Muscle layer of colon (tissue), 2 donors: ENCODE measurements around the gene C10orf90.

Experiments used
- H3K27ac ChIP-seq: one replicate; pipeline ENCODE4 v1.7.0; 2013; ENCODE audit warnings: low read depth, mild to moderate bottlenecking, low read length, moderate library complexity
- H3K27me3 ChIP-seq, 2 donors: one replicate each; pipeline ENCODE4 v1.7.0; 2013; ENCODE audit warnings: low read length in 2 of 2, mild to moderate bottlenecking in 2 of 2; ENCODE audit not compliant: insufficient read depth in 2 of 2, control insufficient read depth in 1 of 2
- H3K36me3 ChIP-seq: one replicate; pipeline ENCODE4 v1.7.0; 2013; ENCODE audit warnings: mild to moderate bottlenecking, low read length; ENCODE audit not compliant: insufficient read depth
- H3K4me1 ChIP-seq: one replicate; pipeline ENCODE4 v1.7.0; 2013; ENCODE audit warnings: mild to moderate bottlenecking, low read length; ENCODE audit not compliant: insufficient read depth
- H3K4me3 ChIP-seq, 2 donors: one replicate each; pipeline ENCODE4 v1.7.0; 2013; ENCODE audit warnings: low read length in 2 of 2, low read depth in 1 of 2, mild to moderate bottlenecking in 1 of 2, moderate library complexity in 1 of 2
- H3K9ac ChIP-seq: one replicate; pipeline ENCODE4 v1.7.0; 2013; ENCODE audit warnings: low read length
- H3K9me3 ChIP-seq: one replicate; pipeline ENCODE4 v1.7.0; 2013; ENCODE audit warnings: mild to moderate bottlenecking, low read length
- donor health status: abdominal sarcoma.
- donor health status: Adenocarcinoma of cecum.

Gene C10orf90

DNA sequence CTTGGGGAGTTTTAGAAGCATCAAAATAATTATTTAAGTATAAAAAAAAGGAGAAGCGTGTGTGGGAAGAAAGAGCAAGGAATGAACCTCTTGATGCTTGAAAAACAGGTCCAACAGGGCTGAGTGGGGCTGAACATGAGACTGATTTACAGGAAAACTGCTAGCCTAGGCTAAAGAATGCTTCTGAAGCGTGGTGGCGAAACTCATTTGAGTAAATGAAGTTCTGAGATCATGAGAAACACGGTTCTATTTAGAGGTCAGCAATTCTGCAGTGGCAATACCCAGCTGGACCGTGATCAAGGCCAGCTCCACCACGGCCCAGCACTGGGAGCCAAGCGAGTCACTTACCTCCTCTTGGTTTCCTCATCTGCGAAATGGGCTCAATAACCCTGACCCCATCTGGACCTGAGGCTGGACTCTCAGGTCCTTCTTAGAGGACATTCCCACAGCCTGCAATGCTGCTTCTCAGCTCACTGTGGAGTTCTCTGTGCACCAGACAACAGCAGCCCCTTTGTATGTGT, 142.1 kb downstream of the C10orf90 start:
- Histone ChIP-seq H3K9ac (no peak overlapping the region), H3K9me3 (no peaks in the 10 kb centered on the region), H3K36me3 (no peaks in the 10 kb centered on the region), H3K4me1 (no peaks in the 10 kb centered on the region), H3K27ac (no peak overlapping the region), H3K27me3 (no peaks in the 10 kb centered on the region), H3K4me3 (no peak overlapping the region)

DNA sequence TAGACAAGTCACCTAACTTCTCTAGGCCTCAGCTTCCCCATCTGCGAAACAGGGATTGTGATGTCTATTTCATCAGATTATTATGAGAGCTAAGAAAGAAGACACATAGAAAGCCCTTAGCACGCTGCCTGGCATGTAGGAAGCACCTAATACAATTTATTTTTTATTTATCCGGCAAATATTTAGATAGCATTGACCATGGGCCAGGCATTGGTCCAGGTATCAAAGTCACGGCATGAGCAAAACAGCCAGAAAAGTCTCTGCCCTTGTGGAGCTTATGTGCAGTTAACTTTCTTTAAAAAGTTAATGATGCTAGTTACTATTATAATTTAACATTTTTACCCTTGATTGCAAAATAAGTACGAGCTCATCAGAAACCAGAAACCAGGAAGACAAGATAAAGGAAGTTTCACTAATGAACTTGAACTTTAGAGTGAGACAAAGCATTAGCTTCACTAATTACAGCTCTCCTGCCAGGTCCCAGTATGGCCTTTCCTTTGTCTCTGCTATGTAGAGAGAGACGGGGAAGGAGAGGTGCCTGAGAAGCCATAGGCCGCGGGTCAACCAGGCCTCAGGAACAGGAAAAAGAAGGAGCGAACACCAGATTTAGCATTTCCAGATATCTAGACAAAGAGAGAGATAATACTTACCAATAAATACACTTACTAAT, 142.7 kb downstream of the C10orf90 start:
- Histone ChIP-seq H3K27me3 (no peaks in the 10 kb centered on the region), H3K36me3 (no peaks in the 10 kb centered on the region), H3K9ac (no peak overlapping the region), H3K4me1 (no peaks in the 10 kb centered on the region), H3K4me3 (no peak overlapping the region), H3K9me3 (no peaks in the 10 kb centered on the region), H3K27ac (no peak overlapping the region)

DNA sequence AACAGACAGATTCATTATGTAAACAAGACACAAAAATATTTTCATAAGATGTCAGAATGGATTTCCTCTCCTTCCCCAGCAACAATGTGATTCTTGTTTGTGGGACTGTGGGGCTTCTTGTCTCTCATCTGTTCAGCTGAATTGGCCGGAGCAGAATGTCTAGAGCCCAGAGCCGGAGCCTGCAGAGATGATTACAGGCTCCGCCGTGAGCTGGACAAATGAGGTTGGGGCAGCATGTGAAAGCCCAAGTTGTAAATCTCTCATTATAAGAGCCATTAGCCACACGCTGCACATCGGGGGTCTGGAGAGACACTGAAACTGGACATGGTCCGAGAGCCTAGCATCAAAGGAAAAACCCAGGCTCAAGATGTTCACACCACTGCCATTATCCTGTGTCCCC, 145.2 kb downstream of the C10orf90 start:
- H3K27me3 ChIP-seq, result no peaks in the 10 kb centered on the region
- no peak overlapping the region for H3K4me3 ChIP-seq
- no peak overlapping the region for H3K27ac ChIP-seq
- H3K9me3 ChIP-seq, result no peaks in the 10 kb centered on the region
- H3K36me3 ChIP-seq, result no peaks in the 10 kb centered on the region
- H3K9ac ChIP-seq, result no peak overlapping the region
- no peaks in the 10 kb centered on the region for H3K4me1 ChIP-seq

DNA sequence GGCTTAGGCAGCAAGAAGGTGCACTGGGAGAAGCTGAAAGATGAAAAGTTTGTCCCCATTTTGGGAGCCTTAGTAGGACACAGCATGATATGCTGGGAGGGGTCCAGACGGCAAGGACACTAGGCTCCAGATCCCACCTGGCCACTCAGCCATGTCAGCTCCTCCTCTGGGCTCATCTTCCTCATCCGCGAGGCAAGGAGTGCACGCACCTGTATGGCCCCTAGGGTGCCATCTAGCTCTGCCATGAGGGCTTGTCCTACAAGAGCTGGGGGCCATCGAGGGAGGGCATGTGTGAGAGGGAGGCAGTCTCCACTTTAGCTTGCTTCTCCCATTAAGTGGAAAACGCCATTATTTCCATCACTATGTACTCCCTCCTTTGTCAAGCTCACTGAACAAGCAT, 146.0 kb downstream of the C10orf90 start:
- Histone ChIP-seq H3K4me1 (no peaks in the 10 kb centered on the region), H3K36me3 (no peaks in the 10 kb centered on the region), H3K4me3 (no peak overlapping the region), H3K27me3 (no peaks in the 10 kb centered on the region), H3K9me3 (no peaks in the 10 kb centered on the region), H3K9ac (no peak overlapping the region), H3K27ac (no peak overlapping the region)

DNA sequence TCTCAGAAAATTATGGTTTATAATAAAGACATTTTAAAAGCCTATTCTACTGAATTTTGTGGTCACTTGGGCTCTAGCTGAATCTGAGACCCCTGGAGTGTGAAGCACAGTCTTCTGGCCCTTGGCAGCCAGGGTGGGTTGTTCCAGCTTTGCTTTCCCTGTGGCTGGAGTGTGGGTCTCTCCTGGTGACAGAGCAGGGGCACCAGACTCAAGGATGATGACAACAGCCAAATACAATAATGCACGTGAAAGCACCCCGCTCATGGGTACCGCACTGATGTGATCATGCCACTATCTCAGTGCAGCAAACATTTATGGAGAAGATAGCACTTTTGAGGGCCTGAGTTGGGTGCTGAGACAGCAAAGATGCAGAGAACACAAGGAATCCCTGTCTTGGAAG, 147.4 kb downstream of the C10orf90 start:
- H3K9me3 ChIP-seq, result no peaks in the 10 kb centered on the region
- no peak overlapping the region for H3K27ac ChIP-seq
- H3K27me3 ChIP-seq, result no peaks in the 10 kb centered on the region
- no peak overlapping the region for H3K4me3 ChIP-seq
- H3K4me1 ChIP-seq, result no peaks in the 10 kb centered on the region
- H3K36me3 ChIP-seq, result no peaks in the 10 kb centered on the region
- no peak overlapping the region for H3K9ac ChIP-seq

DNA sequence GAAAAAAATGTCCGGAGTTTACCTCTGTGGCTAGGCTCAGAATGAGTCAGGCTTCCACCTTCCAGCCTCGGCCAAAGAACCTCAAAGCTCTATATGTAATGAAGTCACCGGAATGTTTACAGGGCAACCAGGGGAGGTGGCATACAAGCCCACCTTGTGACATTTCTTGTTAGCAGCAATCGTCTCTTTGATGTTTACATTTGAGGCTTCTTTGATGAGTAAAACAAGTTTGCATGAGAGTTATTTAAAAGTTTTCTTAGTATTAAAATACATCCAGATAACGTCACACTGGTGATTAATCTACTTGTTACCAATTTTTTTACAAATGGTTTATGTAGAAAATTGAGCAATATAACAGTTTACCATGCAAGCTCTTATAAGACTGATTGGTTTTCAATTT, 149.1 kb downstream of the C10orf90 start:
- Histone ChIP-seq H3K9ac (no peak overlapping the region), H3K4me1 (no peaks in the 10 kb centered on the region)

DNA sequence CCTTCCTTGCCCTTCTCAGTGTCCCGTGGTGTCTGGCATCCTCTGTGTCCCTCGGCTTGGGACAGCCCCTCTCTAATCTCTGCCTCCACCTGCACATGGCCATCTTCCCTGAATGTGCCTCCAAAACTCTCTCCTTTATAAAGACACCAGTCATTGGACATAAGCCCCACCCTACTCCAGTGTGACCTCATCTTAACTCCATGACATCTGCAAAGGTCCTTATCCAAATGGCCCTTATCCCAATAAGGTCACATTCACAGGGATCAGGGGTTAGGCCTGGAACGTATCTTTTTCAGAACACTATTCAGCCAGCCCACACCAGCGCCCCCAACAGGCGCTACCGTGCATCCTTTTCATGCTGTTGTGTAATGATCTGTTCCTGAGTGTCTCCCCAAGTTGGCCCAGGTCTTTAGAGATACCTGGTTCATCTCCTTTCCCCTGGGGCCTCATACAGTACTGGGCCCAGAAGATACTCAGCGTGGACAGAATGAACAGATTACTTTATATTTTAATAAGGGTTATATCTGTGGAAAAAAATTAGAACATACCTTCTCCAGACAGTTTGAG, 149.7 kb downstream of the C10orf90 start:
- Histone ChIP-seq H3K36me3 (no peaks in the 10 kb centered on the region), H3K9ac (no peak overlapping the region), H3K27me3 (no peaks in the 10 kb centered on the region), H3K27ac (no peak overlapping the region), H3K9me3 (no peaks in the 10 kb centered on the region), H3K4me3 (no peak overlapping the region), H3K4me1 (no peaks in the 10 kb centered on the region)

More for the DNA sequence above, 149.1 kb downstream of the C10orf90 start:
- Histone ChIP-seq H3K27ac (no peak overlapping the region), H3K9me3 (no peaks in the 10 kb centered on the region), H3K4me3 (no peak overlapping the region), H3K36me3 (no peaks in the 10 kb centered on the region), H3K27me3 (no peaks in the 10 kb centered on the region)

DNA sequence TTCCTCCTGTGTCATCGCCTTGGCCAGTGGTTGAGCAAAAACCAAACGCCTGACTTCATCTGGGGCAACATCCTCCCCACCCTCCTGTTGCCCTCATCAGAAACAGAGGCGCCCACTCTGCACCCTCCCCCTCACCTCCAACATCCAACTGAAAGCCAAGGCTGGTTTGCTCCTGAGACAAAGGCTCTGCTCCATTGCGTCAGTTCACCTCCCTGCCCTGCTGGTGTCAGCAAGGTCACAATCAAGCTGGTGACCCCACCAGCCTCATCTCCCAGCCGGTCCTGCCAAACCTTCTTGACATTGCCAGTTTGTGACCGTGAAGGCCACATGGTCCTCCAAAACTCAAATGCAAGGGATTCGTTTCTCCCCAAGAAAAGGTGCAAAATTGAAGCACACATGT, 150.5 kb downstream of the C10orf90 start:
- H3K36me3 ChIP-seq, result no peaks in the 10 kb centered on the region
- no peaks in the 10 kb centered on the region for H3K9me3 ChIP-seq
- no peak overlapping the region for H3K9ac ChIP-seq
- H3K4me3 ChIP-seq, result no peak overlapping the region
- no peaks in the 10 kb centered on the region for H3K4me1 ChIP-seq
- H3K27me3 ChIP-seq, result no peaks in the 10 kb centered on the region
- no peak overlapping the region for H3K27ac ChIP-seq

DNA sequence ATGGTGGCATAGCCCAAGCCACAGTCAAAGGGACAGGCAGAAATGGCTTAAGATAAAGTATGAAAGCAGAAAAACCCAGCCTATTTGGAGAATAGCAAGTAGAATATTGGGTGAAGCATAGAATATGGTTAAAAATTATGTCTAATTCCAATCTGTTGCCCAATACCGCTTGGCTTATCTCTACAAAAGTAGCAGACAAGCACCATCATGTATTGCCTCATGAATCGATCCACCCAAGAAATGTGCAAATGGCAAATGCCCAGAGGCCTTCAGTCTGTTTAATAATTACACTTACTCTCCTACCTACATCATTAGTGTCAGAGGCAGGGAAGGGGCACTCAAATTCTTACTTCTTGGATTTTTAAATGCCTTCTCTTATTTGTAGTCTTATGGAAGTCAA, 151.3 kb downstream of the C10orf90 start:
- Histone ChIP-seq H3K9me3 (no peaks in the 10 kb centered on the region), H3K4me3 (no peak overlapping the region), H3K9ac (no peak overlapping the region), H3K27me3 (no peaks in the 10 kb centered on the region), H3K36me3 (no peaks in the 10 kb centered on the region), H3K27ac (no peak overlapping the region), H3K4me1 (no peaks in the 10 kb centered on the region)

DNA sequence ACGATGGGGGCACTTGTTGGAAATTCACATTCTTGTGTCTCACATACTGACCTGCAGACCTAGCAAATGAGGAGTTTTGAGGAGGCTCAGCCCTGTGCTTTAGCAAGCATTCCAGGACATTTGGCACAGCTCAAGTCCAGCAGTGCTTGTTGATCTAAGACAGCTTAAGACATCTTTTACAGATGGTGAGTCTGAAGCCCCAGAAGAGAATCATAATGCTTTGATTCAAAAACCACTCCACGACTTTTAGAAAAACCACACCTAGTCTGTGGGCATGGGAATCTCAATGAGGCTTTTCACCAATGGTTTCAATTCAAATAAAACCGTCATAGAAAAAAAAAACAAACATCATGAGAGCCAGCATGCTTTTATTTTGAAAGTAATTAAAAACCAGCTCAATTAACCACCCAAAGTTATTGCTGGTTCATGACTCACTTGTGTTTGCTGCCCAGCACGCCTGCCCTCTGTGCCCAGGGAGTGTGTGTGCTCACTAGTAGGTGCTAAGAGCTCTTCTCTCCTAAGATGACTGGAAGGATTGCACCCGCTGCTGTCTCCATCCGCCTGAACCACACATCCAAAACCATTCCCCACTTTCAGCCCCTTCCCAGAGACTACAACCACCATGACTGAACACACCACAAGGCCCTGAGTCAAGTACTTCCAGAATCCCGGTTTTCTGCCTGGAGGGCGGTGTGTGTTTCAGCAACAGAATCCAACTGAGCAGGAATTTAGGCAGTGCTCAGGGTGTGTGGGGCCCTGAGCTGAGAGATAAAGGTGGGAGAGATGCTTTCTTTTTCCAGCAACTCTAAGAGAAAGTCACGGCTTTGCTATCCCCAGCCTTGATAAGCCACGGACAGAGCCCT, 152.0 kb downstream of the C10orf90 start:
- H3K27ac ChIP-seq, result no peak overlapping the region
- no peak overlapping the region for H3K4me3 ChIP-seq
- H3K27me3 ChIP-seq, result no peaks in the 10 kb centered on the region
- no peaks in the 10 kb centered on the region for H3K4me1 ChIP-seq
- H3K36me3 ChIP-seq, result no peaks in the 10 kb centered on the region
- no peak overlapping the region for H3K9ac ChIP-seq
- no peaks in the 10 kb centered on the region for H3K9me3 ChIP-seq

DNA sequence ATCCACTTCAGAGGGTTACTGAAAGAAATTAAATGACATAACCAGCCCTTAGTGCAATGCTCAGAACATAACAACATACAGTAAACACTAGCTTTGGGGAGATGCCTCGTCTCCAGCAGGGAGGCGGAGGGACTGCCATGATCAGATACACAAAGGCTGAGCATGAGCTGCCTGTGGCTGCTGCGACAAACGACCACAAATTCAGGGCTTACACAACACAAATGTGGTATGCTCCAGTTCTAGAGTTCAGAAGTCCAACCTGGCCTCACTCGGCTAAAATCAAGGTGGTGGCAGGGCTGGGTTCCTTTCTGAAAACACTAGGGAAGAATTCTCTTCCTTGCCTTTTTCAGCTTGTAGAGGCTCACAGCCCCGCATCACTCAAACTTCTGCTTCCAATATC, 154.0 kb downstream of the C10orf90 start:
- Histone ChIP-seq H3K4me1 (no peaks in the 10 kb centered on the region), H3K9me3 (no peaks in the 10 kb centered on the region), H3K4me3 (no peak overlapping the region), H3K9ac (no peak overlapping the region), H3K36me3 (no peaks in the 10 kb centered on the region), H3K27ac (no peak overlapping the region), H3K27me3 (no peaks in the 10 kb centered on the region)
